Measurements from ENCODE around the gene SMG1. TPM values are rescaled to one million over a fixed set of nuclear protein-coding genes. Genes with fewer than 3 reads are reported as not detected.
"Not testable (repeated sequence)": the region's sequence is repeated elsewhere in the genome, so short reads cannot be mapped to it uniquely, and the experiment has no call there.

Gene SMG1
- total RNA-seq, 3 donors from 2014 or later: 107 to 132 (median 110) TPM

GRCh38 chr16:18931756-18932155 is 5.5 kb upstream of the SMG1 start:
- H3K4me1 ChIP-seq: no peaks in the 10 kb centered on the region
- TF ChIP-seq CTCF (IDR thresholded peaks at IDR 0.05) (no peak), POLR2AphosphoS5 (IDR thresholded peaks at IDR 0.05) (no peak), POLR2A (IDR thresholded peaks at IDR 0.05) (no peak)
- DNase-seq (ENCODE audit: low spot score in 2 of 2): no peak
- H3K27me3 ChIP-seq: no peaks in the 10 kb centered on the region
- intact Hi-C loops (cut with DNase I; ENCODE audit: low total_unique reads): no loop called here
- H3K9me3 ChIP-seq: no peaks in the 10 kb centered on the region
- no peaks in the 10 kb centered on the region for H3K36me3 ChIP-seq
- no peak overlapping the region for H3K27ac ChIP-seq
- H3K4me3 ChIP-seq: no peak overlapping the region

GRCh38 chr16:18930095-18930494 is 3.9 kb upstream of the SMG1 start:
- H3K27me3 ChIP-seq; intact Hi-C loops (cut with DNase I; ENCODE audit: low total_unique reads); H3K36me3 ChIP-seq; H3K9me3 ChIP-seq; DNase-seq (ENCODE audit: low spot score in 2 of 2); H3K4me1 ChIP-seq; H3K4me3 ChIP-seq; H3K27ac ChIP-seq: not testable (repeated sequence)

GRCh38 chr16:18928073-18928472 is 1.9 kb upstream of the SMG1 start:
- intact Hi-C loops (cut with DNase I; ENCODE audit: low total_unique reads); H3K4me3 ChIP-seq; DNase-seq (ENCODE audit: low spot score in 2 of 2); H3K4me1 ChIP-seq; H3K36me3 ChIP-seq; H3K27me3 ChIP-seq; H3K9me3 ChIP-seq; H3K27ac ChIP-seq: not testable (repeated sequence)

- Histone ChIP-seq H3K4me3 (peak overlapping the region; percentile 68 to 81 (median 73)), H3K27ac (peak overlapping the region; percentile 91 to 94)
- H3K9me3 ChIP-seq; H3K36me3 ChIP-seq; H3K27me3 ChIP-seq; H3K4me1 ChIP-seq; intact Hi-C loops (cut with DNase I; ENCODE audit: low total_unique reads): not testable (repeated sequence)
- peak in 1 of 2 donors; percentile 24 for DNase-seq (ENCODE audit: low spot score in 2 of 2)
These were observed 808 bp downstream of the SMG1 start for GRCh38 chr16:18925215-18925985.

GRCh38 chr16:18923935-18924334 is 2.3 kb downstream of the SMG1 start:
- H3K36me3 ChIP-seq; DNase-seq (ENCODE audit: low spot score in 2 of 2); H3K27me3 ChIP-seq; intact Hi-C loops (cut with DNase I; ENCODE audit: low total_unique reads); H3K9me3 ChIP-seq; H3K4me3 ChIP-seq; H3K4me1 ChIP-seq; H3K27ac ChIP-seq: not testable (repeated sequence)

- H3K4me3 ChIP-seq; H3K27ac ChIP-seq; DNase-seq (ENCODE audit: low spot score in 2 of 2); intact Hi-C loops (cut with DNase I; ENCODE audit: low total_unique reads); H3K4me1 ChIP-seq; H3K36me3 ChIP-seq; H3K9me3 ChIP-seq; H3K27me3 ChIP-seq: not testable (repeated sequence)
These were observed 3.1 kb downstream of the SMG1 start for GRCh38 chr16:18923124-18923523.

- H3K4me1 ChIP-seq; DNase-seq (ENCODE audit: low spot score in 2 of 2); H3K9me3 ChIP-seq; H3K4me3 ChIP-seq; H3K36me3 ChIP-seq; intact Hi-C loops (cut with DNase I; ENCODE audit: low total_unique reads); H3K27ac ChIP-seq; H3K27me3 ChIP-seq: not testable (repeated sequence)
These were observed 16.6 kb downstream of the SMG1 start for GRCh38 chr16:18909585-18909984.

- H3K27ac ChIP-seq; DNase-seq (ENCODE audit: low spot score in 2 of 2); H3K36me3 ChIP-seq; intact Hi-C loops (cut with DNase I; ENCODE audit: low total_unique reads); H3K27me3 ChIP-seq; H3K4me3 ChIP-seq; H3K4me1 ChIP-seq; H3K9me3 ChIP-seq: not testable (repeated sequence)
These were observed 17.5 kb downstream of the SMG1 start for GRCh38 chr16:18908716-18909115.

- H3K9me3 ChIP-seq; H3K27ac ChIP-seq; DNase-seq (ENCODE audit: low spot score in 2 of 2); intact Hi-C loops (cut with DNase I; ENCODE audit: low total_unique reads); H3K27me3 ChIP-seq; H3K4me1 ChIP-seq; H3K4me3 ChIP-seq; H3K36me3 ChIP-seq: not testable (repeated sequence)
These were observed 23.4 kb downstream of the SMG1 start for GRCh38 chr16:18902778-18903177.

GRCh38 chr16:18902044-18902443 is 24.2 kb downstream of the SMG1 start:
- H3K36me3 ChIP-seq; H3K4me1 ChIP-seq; H3K27me3 ChIP-seq; H3K27ac ChIP-seq; H3K9me3 ChIP-seq; DNase-seq (ENCODE audit: low spot score in 2 of 2); H3K4me3 ChIP-seq; intact Hi-C loops (cut with DNase I; ENCODE audit: low total_unique reads): not testable (repeated sequence)

GRCh38 chr16:18901194-18901593 is 25.0 kb downstream of the SMG1 start:
- H3K4me3 ChIP-seq; H3K36me3 ChIP-seq; H3K9me3 ChIP-seq; H3K4me1 ChIP-seq; intact Hi-C loops (cut with DNase I; ENCODE audit: low total_unique reads); H3K27ac ChIP-seq; H3K27me3 ChIP-seq; DNase-seq (ENCODE audit: low spot score in 2 of 2): not testable (repeated sequence)

GRCh38 chr16:18884456-18884855 is 41.8 kb downstream of the SMG1 start:
- H3K36me3 ChIP-seq; DNase-seq (ENCODE audit: low spot score in 2 of 2): not testable (repeated sequence)

GRCh38 chr16:18877734-18878133 is 48.5 kb downstream of the SMG1 start:
- H3K27ac ChIP-seq; H3K4me3 ChIP-seq; H3K27me3 ChIP-seq; H3K9me3 ChIP-seq; H3K36me3 ChIP-seq; H3K4me1 ChIP-seq; intact Hi-C loops (cut with DNase I; ENCODE audit: low total_unique reads); DNase-seq (ENCODE audit: low spot score in 2 of 2): not testable (repeated sequence)

More at GRCh38 chr16:18884456-18884855, 41.8 kb downstream of the SMG1 start:
- intact Hi-C loops (cut with DNase I; ENCODE audit: low total_unique reads); H3K4me3 ChIP-seq; H3K27me3 ChIP-seq; H3K9me3 ChIP-seq; H3K27ac ChIP-seq; H3K4me1 ChIP-seq: not testable (repeated sequence)

All from breast epithelium (tissue), 4 donors.